Anterior cingulate cortex (tissue), 58 donors: Measurements from ENCODE around the gene RNF166.
A peak's percentile ranks its signal among the peaks of the same experiment; 100 is the strongest.

Experiments used
- DNase-seq, 58 donors: peaks; one replicate each; lab custom pipeline; 2025; lab: John Stamatoyannopoulos, UW

The RNF166 gene

GRCh38 chr16:88695753-88696152 lies 10.5 kb downstream of the RNF166 start:
- no peak for DNase-seq

GRCh38 chr16:88695218-88695617 lies 11.0 kb downstream of the RNF166 start:
- no peak for DNase-seq

GRCh38 chr16:88694221-88695087 lies 11.8 kb downstream of the RNF166 start:
- DNase-seq = no peak

GRCh38 chr16:88693420-88694177 lies 12.6 kb downstream of the RNF166 start:
- no peak for DNase-seq

GRCh38 chr16:88692861-88693260 lies 13.3 kb downstream of the RNF166 start:
- DNase-seq = no peak

GRCh38 chr16:88691924-88692560 lies 14.2 kb downstream of the RNF166 start:
- peak in 12 of 58 donors; percentile 3 to 53 (median 17) for DNase-seq

- no peak for DNase-seq
Observed at GRCh38 chr16:88691129-88691813, 14.9 kb downstream of the RNF166 start.

- DNase-seq = no peak
Observed at GRCh38 chr16:88690341-88691128, 15.7 kb downstream of the RNF166 start.

- peak in 20 of 58 donors; percentile 14 to 60 (median 26) for DNase-seq
Observed at GRCh38 chr16:88688013-88688778, 18.0 kb downstream of the RNF166 start.

GRCh38 chr16:88687676-88688012 lies 18.6 kb downstream of the RNF166 start:
- DNase-seq = no peak

GRCh38 chr16:88687254-88687576 lies 19.0 kb downstream of the RNF166 start:
- no peak for DNase-seq

GRCh38 chr16:88686439-88687253 lies 19.6 kb downstream of the RNF166 start, which contains the start of gene SNAI3:
Gene SNAI3 (minus strand): TSS chr16:88686507. CDS start chr16:88686406, 101 bp downstream.
- peak in 38 of 58 donors; percentile 11 to 62 (median 35) for DNase-seq

- no peak for DNase-seq
Observed at GRCh38 chr16:88686062-88686438, 20.2 kb downstream of the RNF166 start.

- DNase-seq = peak in 4 of 58 donors; percentile 19 to 31 (median 25)
Observed at GRCh38 chr16:88685156-88686061, 20.8 kb downstream of the RNF166 start.

GRCh38 chr16:88684569-88685155 lies 21.5 kb downstream of the RNF166 start:
- DNase-seq = no peak

GRCh38 chr16:88681709-88682451 lies 24.3 kb downstream of the RNF166 start:
- peak in 47 of 58 donors; percentile 14 to 86 (median 54) for DNase-seq
